Panc1 (cell line): ENCODE results near the gene USPL1.
A peak's percentile ranks its signal among the peaks of the same experiment; 100 is the strongest.

Experiments used
- CTCF ChIP-seq: fragments of 450-650 bp; IDR thresholded peaks from 2 replicates; pipeline ENCODE4 v1.5.1; 2017; ENCODE audit warnings: mild to moderate bottlenecking
- POLR2AphosphoS5 ChIP-seq: IDR thresholded peaks from 2 replicates; pipeline ENCODE4 v1.6.1; 2012; ENCODE audit warnings: mild to moderate bottlenecking, low read depth, low read length, moderate library complexity

- TF ChIP-seq POLR2AphosphoS5 (no peak), CTCF (peak; percentile 43)
Observed at GRCh38 chr13:30581582-30581981, 36.1 kb upstream of the USPL1 start.
